SK-N-SH treated with all-trans-retinoic acid at 6 μM for 48 hours (cell line): ENCODE measurements around the gene TCF7.

Experiments
- ARNTL ChIP-seq: fragments of 450-650 bp; formaldehyde crosslinking; IDR thresholded peaks from 2 replicates; pipeline ENCODE4 v1.5.0; 2020; ENCODE audit warnings: low read depth, mild to moderate bottlenecking, moderate library complexity, borderline replicate concordance
- CSRNP3 ChIP-seq: fragments of 250-450 bp; sonication (Bioruptor Pico); IDR thresholded peaks from 2 replicates; pipeline ENCODE4 v1.5.1; 2021; ENCODE audit warnings: mild to moderate bottlenecking, moderate library complexity
- PPARA ChIP-seq: fragments of 250-450 bp; sonication (Bioruptor Pico); IDR thresholded peaks from 2 replicates; pipeline ENCODE4 v1.5.0; 2020; ENCODE audit warnings: mild to moderate bottlenecking, borderline replicate concordance
- RARB ChIP-seq: fragments of 250-450 bp; sonication (Bioruptor Pico); IDR thresholded peaks from 2 replicates; pipeline ENCODE4 v1.8.0; 2021; ENCODE audit warnings: mild to moderate bottlenecking, moderate library complexity
- SNAI2 ChIP-seq: fragments of 250-450 bp; sonication (Bioruptor Pico); IDR thresholded peaks from 2 replicates; pipeline ENCODE4 v1.5.0; 2020; ENCODE audit warnings: mild to moderate bottlenecking, moderate library complexity
- TCF4 ChIP-seq: fragments of 250-450 bp; sonication (Bioruptor Pico); IDR thresholded peaks from 2 replicates; pipeline ENCODE4 v1.8.0; 2021; ENCODE audit warnings: mild to moderate bottlenecking, moderate library complexity, borderline replicate concordance
- TOX ChIP-seq: fragments of 250-450 bp; sonication (Bioruptor Pico); IDR thresholded peaks from 2 replicates; pipeline ENCODE4 v1.8.0; 2021; ENCODE audit warnings: mild to moderate bottlenecking, moderate library complexity, borderline replicate concordance
- ZFP30 ChIP-seq: fragments of 450-650 bp; formaldehyde crosslinking; IDR thresholded peaks from 2 replicates; pipeline ENCODE4 v1.5.0; 2022; ENCODE audit warnings: mild to moderate bottlenecking, moderate library complexity
- ZNF565 ChIP-seq: fragments of 450-650 bp; formaldehyde crosslinking; conservative IDR thresholded peaks from 2 replicates; pipeline ENCODE4 v1.5.0; 2020; ENCODE audit warnings: low read depth, mild to moderate bottlenecking, moderate library complexity
- ZNF8 ChIP-seq: fragments of 450-650 bp; formaldehyde crosslinking; IDR thresholded peaks from 2 replicates; pipeline ENCODE4 v1.5.0; 2020; ENCODE audit warnings: mild to moderate bottlenecking, moderate library complexity
- TF ChIP-seq, protein P1 (sequence below): fragments of 250-450 bp; sonication (Bioruptor Pico); IDR thresholded peaks from 2 replicates; pipeline ENCODE4 v1.5.1; 2020; ENCODE audit warnings: low read depth, mild to moderate bottlenecking, moderate library complexity

DNA sequence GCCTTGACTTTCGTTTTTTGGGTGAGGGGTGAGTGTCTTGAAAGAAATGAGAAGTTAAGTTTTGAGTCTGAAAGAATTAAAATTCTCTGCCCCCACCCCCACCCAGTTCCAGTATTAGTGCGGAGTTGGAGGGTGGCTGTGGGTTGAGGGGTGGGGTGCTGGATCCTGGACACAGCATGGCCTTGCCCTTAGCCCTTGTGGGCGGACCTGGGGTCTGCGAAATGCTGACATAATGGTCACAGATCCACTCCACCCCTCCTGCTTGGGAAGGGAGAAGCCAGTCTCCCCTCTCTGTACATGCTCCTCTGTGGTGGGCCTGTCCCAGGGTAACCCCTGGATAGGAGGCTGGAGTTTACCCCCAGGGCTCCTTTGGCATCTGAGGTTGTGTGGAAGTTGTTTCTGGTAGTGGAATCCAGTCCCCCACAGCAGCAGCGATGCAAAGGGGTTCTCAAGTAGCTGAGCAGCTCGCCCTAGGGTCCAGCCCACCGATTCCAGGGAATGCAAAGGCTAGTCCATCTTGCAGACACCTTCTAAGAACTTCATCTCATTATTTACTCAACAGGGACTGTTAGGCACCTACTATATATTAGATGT, 42.8 kb upstream of the TCF7 start:
- TF ChIP-seq TCF4 (CRISPR knock-in tag): no peak
- no peak for TF ChIP-seq ARNTL (CRISPR knock-in tag)
- no peak for TF ChIP-seq TOX
- no peak for TF ChIP-seq CSRNP3 (CRISPR knock-in tag)
- TF ChIP-seq, protein P1, sequence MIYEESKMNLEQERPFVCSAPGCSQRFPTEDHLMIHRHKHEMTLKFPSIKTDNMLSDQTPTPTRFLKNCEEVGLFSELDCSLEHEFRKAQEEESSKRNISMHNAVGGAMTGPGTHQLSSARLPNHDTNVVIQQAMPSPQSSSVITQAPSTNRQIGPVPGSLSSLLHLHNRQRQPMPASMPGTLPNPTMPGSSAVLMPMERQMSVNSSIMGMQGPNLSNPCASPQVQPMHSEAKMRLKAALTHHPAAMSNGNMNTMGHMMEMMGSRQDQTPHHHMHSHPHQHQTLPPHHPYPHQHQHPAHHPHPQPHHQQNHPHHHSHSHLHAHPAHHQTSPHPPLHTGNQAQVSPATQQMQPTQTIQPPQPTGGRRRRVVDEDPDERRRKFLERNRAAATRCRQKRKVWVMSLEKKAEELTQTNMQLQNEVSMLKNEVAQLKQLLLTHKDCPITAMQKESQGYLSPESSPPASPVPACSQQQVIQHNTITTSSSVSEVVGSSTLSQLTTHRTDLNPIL: no peak
- no peak for TF ChIP-seq SNAI2 (CRISPR knock-in tag)
- no peak for TF ChIP-seq ZFP30 (CRISPR knock-in tag)
- TF ChIP-seq ZNF8 (CRISPR knock-in tag): no peak
- TF ChIP-seq PPARA: no peak
- TF ChIP-seq RARB: no peak
- no peak for TF ChIP-seq ZNF565
